HG03097 (cell line): ENCODE results near the gene FHOD3.
A peak's percentile ranks its signal among the peaks of the same experiment; 100 is the strongest.

Source experiments
- ATAC-seq: cut with Tn5 transposase; IDR thresholded peaks from one replicate; pipeline ENCODE4 v1.9.1; 2021; ENCODE audit not compliant: unreplicated experiment, low FRiP score

Gene FHOD3

GRCh38 chr18:36297417-36298125 lies at the start of gene FHOD3:
Gene FHOD3, plus strand, starts transcription at chr18:36297713. Its CDS starts 123 bp downstream, at chr18:36297836.
- ATAC-seq = peak; percentile 55

GRCh38 chr18:36249392-36249791 lies 48.1 kb upstream of the FHOD3 start:
- no peak for ATAC-seq

DNA sequence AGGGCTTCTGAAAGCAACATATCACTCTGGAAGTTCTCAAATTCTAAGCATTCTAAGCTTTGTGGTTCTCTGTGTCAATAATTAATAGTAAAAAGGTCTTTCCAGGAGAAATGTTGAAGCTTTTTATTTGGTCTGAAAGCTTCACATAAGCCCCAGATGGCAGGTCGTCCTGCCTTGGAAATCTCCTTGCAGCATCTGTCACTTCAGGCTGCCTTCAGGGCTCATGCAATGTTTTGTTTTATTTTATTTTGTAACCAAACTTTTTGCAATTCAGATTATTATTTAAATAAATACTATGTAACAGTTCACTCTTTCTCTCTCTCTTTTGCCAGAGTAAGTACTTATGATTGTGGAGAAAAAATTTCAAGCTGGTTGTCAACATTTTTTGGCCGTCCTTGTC lies 46.7 kb upstream of the FHOD3 start:
- no peak for ATAC-seq

DNA sequence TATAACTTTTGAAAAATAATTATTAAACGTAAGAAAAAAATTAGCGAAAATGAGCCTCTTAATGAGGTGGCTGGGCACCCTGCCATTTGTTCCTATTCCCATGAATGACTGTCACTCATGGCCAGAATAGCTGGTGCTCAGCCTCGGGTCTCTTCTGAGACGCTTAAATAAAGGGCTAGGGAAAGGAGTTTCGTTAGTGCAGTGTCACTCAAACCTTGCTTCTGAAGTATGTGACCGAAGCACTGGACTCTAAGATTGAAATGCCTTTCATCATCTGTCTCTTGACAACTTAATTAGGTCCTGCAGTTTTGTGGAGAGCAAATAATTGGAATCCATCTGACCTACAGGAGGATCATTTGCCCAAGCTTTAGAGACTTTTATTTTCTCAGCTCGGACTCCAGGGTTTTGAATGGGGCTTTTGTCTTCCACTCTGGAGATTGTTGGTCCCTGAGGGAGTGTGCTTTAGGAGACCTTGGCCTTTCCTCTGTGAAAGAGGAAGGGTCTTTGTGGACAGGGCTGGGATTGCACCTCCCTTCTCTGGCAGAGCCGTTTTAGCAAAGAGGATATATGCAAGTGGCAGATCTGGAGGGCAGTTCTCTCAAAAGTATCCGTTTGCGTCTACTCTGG lies 42.3 kb upstream of the FHOD3 start:
- ATAC-seq = no peak

GRCh38 chr18:36256094-36256493 lies 41.4 kb upstream of the FHOD3 start:
- ATAC-seq = no peak

- ATAC-seq = no peak
These were observed 34.5 kb upstream of the FHOD3 start for GRCh38 chr18:36262971-36263370.

DNA sequence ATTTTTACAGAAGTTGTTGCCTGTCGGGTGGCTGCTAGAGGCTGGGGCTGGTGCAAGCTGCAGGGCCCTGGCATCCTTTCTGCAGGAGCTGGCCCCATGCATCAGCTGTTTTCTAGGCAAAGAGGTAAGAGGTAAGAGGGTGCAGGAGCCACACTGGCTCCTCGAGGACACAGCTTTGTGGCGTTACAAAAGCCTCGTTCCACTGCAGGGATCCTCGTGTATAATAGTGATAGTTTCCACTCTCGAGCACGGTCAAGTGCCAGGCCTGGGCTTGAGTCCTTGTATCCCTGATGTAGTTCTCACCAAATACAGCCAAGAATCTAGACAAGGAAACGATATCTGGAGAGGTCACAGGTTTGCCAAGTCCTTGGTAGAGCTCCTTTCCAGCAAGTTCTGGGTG lies 33.2 kb upstream of the FHOD3 start:
- no peak for ATAC-seq

DNA sequence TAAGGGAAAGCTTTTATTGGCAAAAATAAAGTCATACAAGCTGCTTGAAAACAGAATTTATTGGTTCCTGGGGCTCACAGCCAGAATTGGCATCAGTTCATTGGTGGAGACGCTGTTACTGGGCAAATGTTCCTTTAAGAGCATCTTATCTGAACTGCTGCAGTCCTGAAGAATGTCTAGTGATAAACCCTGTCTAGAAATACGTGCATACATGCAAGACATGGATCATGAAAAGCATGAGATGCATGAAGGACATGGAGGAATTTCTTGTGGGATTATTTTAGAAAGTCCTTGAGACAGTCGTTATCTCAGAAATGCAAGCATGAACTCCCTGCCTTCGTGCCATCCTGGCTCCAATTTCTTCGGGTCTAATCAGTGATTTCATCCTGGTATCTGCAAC lies 32.5 kb upstream of the FHOD3 start:
- ATAC-seq = no peak

GRCh38 chr18:36269157-36269556 lies 28.4 kb upstream of the FHOD3 start:
- ATAC-seq = no peak

GRCh38 chr18:36271153-36271552 lies 26.4 kb upstream of the FHOD3 start:
- no peak for ATAC-seq

- ATAC-seq = no peak
These were observed 24.2 kb upstream of the FHOD3 start for GRCh38 chr18:36273347-36273746.

DNA sequence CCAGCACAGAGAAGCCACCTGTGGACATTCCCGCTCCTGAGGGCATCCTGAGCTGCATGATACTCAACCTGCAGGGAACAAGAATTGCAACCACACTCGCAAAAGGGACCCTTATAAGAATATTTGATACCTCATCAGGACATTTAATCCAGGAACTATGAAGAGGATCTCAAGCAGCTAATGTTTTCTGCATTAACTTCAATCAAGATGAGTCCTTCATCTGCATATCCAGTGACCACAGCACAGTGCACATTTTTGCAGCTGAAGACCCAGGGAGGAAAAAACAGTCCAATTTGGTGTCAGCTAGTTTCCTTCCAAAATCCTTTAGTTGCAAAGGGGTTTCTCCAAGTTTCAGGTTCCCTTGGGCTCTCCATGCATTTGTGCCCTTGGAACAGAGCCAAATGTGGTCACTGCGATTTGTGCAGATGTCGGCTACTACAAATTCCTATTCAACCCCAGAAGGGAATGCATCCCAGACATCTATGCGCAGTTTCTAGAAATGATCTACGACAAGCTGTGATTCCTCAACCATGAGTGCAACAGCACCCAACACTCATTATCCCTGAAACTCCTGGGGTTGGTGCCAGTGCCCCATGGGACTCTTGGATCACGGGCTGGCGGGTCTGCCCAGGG lies 23.3 kb upstream of the FHOD3 start:
- no peak for ATAC-seq

DNA sequence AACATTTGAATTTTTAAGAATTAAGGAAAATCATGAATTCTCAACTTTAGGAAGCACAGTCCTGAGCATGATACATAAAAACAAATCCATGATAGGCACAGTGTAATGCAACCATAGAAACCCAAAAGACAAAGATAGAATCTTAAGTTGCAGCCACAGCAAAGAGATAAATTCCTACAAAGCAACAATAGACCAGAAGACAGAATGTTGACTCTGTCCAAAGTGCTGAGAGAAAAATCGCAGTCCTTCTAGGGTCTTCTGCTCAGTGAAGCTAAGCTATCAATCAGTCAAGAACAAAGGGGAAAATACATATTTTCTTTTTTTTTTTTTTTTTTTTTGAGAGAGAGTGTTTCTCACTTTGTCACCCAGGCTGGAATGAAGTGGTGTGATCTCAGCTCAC lies 22.0 kb upstream of the FHOD3 start:
- ATAC-seq = no peak

- ATAC-seq = no peak
These were observed 18.5 kb upstream of the FHOD3 start for GRCh38 chr18:36279001-36279400.

- ATAC-seq = no peak
These were observed 15.6 kb upstream of the FHOD3 start for GRCh38 chr18:36281936-36282335.

DNA sequence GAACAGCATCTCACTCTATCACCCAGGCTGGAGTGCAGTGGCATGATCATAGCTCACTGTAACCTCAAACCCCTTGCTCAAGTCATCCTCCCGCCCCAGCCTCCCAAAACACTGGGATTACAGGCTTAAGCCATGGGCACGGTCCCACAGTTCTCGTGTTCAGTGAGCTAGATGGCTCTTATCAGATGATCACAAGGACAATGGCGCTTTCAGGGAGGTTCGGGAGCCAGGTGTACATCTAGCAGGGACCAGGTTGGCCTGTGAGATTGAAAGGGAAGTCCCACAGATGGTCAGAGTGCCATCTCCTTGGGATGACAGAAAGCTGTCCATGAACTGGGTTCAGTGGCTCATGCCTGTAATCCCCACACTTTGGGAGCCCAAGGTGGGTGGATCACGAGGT lies 14.1 kb upstream of the FHOD3 start:
- ATAC-seq = no peak

GRCh38 chr18:36284268-36284667 lies 13.2 kb upstream of the FHOD3 start:
- no peak for ATAC-seq

GRCh38 chr18:36284671-36285295 lies 12.7 kb upstream of the FHOD3 start:
- ATAC-seq = no peak

- no peak for ATAC-seq
These were observed 9.9 kb upstream of the FHOD3 start for GRCh38 chr18:36287653-36288052.

DNA sequence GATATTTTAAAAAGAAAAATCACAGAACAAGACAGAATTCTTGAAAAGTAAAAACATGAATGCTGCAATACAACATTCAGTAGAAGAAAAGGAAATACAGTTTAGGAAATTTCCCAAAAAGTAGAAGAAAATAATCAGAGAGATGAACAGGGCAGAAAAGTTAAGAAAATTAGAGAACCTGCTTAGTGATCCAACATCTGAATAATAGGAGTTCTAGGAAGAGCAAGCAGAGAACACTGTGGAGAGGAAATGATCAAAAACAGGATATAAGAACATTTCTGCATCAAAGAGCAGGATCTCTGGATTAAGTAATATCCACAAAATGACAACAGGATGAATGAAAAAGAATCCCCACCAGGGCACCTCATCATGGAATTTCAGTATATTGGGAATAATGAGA lies 8.8 kb upstream of the FHOD3 start:
- no peak for ATAC-seq

DNA sequence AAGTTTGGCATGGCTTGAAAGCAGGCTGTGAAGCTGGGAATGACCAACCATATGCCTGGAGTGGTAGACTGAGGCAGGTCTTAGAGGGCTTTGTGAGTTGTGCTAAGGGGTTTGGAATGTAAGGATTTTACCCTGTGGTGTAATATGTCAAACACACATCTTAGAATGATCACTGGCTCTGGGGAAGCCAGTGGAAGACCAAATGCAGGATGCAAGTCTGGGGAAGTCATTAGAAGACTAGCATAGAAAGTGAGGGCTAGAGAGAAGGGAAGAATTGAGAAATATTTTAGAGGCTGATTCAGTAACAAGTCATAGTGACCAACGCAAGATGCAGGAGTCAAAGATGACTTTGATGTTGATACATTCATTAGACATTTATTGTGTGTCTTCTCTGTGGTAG lies 3.5 kb upstream of the FHOD3 start:
- no peak for ATAC-seq

DNA sequence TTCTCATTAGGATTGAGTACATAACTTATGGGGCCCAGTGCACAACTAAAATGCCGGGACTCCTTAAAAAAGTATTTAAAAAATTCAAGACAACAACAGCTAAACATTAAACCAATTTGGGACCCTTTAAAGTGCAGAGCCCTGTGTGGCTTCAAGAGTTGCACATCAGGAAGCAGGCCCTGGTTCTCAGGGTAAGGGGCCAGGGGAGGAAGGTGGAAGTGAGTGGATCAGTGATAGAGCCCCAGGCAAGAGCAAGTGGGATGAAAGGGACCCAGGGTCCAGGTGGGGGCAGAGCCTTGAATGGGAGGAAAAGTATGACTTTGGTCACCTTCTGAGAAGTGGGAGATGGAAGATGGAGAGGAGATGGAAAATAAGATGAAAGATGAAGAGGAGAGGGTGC lies 2.3 kb upstream of the FHOD3 start:
- no peak for ATAC-seq
